Urothelium cell line (cell line): ENCODE data around the gene MLST8.
"Not testable (repeated sequence)": the region's sequence is repeated elsewhere in the genome, so short reads cannot be mapped to it uniquely, and the experiment has no call there.

ENCODE experiments used
- DNase-seq: peaks from one replicate; pipeline ENCODE4 v3.0.0; 2011; ENCODE audit warnings: low spot score, mixed read lengths
- FAIRE-seq: peaks from 2 replicates; lab custom pipeline; 2011; peaks lifted over from hg19 to GRCh38; lab: Jason Lieb, UNC

MLST8 gene

GRCh38 chr16:2229091-2229490 lies 23.8 kb downstream of the MLST8 start:
- DNase-seq (no peak), FAIRE-seq (no peak)

- DNase-seq = no peak
- no peak for FAIRE-seq
Measured at GRCh38 chr16:2229632-2230250, 24.5 kb downstream of the MLST8 start.

GRCh38 chr16:2230376-2230775 lies 25.1 kb downstream of the MLST8 start:
- no peak for FAIRE-seq

GRCh38 chr16:2231016-2231931 lies 26.0 kb downstream of the MLST8 start:
- DNase-seq = no peak
- no peak for FAIRE-seq

More at GRCh38 chr16:2230376-2230775, 25.1 kb downstream of the MLST8 start:
- no peak for DNase-seq

- FAIRE-seq = no peak
Measured at GRCh38 chr16:2232094-2232990, 27.1 kb downstream of the MLST8 start.

GRCh38 chr16:2233046-2233775 lies 28.0 kb downstream of the MLST8 start:
- no peak for FAIRE-seq
- no peak for DNase-seq

More at GRCh38 chr16:2232094-2232990, 27.1 kb downstream of the MLST8 start:
- no peak for DNase-seq

- FAIRE-seq (no peak), DNase-seq (no peak)
Measured at GRCh38 chr16:2233872-2234812, 28.9 kb downstream of the MLST8 start.

GRCh38 chr16:2234813-2235170 lies 29.5 kb downstream of the MLST8 start:
- DNase-seq = no peak
- FAIRE-seq = no peak

- DNase-seq (no peak), FAIRE-seq (no peak)
Measured at GRCh38 chr16:2235234-2235651, 30.0 kb downstream of the MLST8 start.

- FAIRE-seq = no peak
- DNase-seq = no peak
Measured at GRCh38 chr16:2235695-2236336, 30.6 kb downstream of the MLST8 start.

- FAIRE-seq = no peak
Measured at GRCh38 chr16:2236337-2237101, 31.3 kb downstream of the MLST8 start, which contains the start of gene DNASE1L2. DNASE1L2 (plus strand) TSS chr16:2236444; CDS start chr16:2236817, 373 bp downstream.

GRCh38 chr16:2237102-2237482 lies 31.8 kb downstream of the MLST8 start:
- FAIRE-seq = no peak
- no peak for DNase-seq

More at GRCh38 chr16:2236337-2237101, 31.3 kb downstream of the MLST8 start, which contains the start of gene DNASE1L2:
- no peak for DNase-seq

- FAIRE-seq (no peak), DNase-seq (no peak)
Measured at GRCh38 chr16:2237493-2238149, 32.4 kb downstream of the MLST8 start.

GRCh38 chr16:2238150-2238837 lies 33.0 kb downstream of the MLST8 start:
- DNase-seq (no peak), FAIRE-seq (no peak)

GRCh38 chr16:2238838-2239675 lies 33.8 kb downstream of the MLST8 start:
- FAIRE-seq (no peak), DNase-seq (no peak)

- FAIRE-seq, DNase-seq: not testable (repeated sequence)
Measured at GRCh38 chr16:2240331-2240730, 35.1 kb downstream of the MLST8 start.
